ENCODE measurements around the gene PTPRN2.

DNA sequence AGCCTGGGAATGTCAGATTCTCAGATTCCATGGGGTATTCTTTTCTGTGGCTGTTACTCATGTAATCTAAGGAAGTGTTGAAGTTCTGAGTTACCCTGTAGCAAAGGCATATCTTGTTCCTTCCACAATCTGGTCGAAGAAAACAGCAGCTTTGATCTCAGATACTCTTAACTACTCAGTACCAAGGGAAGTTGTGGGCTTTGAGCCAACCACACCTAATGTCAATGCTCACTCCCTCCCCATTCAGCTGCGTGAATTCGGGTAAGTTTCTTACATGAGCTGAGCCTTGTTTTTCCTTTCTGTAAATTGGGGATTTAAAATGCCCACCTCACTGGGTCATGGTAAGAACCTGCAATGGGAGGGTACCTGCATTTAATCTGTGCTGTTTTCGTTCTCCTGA, 52.5 kb downstream of the PTPRN2 start:
- TF ChIP-seq, protein P1, sequence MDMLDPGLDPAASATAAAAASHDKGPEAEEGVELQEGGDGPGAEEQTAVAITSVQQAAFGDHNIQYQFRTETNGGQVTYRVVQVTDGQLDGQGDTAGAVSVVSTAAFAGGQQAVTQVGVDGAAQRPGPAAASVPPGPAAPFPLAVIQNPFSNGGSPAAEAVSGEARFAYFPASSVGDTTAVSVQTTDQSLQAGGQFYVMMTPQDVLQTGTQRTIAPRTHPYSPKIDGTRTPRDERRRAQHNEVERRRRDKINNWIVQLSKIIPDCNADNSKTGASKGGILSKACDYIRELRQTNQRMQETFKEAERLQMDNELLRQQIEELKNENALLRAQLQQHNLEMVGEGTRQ (IDR thresholded peaks at IDR 0.05; ENCODE audit: borderline replicate concordance, low read depth, low read length) = no peak
- TF ChIP-seq, protein P2, sequence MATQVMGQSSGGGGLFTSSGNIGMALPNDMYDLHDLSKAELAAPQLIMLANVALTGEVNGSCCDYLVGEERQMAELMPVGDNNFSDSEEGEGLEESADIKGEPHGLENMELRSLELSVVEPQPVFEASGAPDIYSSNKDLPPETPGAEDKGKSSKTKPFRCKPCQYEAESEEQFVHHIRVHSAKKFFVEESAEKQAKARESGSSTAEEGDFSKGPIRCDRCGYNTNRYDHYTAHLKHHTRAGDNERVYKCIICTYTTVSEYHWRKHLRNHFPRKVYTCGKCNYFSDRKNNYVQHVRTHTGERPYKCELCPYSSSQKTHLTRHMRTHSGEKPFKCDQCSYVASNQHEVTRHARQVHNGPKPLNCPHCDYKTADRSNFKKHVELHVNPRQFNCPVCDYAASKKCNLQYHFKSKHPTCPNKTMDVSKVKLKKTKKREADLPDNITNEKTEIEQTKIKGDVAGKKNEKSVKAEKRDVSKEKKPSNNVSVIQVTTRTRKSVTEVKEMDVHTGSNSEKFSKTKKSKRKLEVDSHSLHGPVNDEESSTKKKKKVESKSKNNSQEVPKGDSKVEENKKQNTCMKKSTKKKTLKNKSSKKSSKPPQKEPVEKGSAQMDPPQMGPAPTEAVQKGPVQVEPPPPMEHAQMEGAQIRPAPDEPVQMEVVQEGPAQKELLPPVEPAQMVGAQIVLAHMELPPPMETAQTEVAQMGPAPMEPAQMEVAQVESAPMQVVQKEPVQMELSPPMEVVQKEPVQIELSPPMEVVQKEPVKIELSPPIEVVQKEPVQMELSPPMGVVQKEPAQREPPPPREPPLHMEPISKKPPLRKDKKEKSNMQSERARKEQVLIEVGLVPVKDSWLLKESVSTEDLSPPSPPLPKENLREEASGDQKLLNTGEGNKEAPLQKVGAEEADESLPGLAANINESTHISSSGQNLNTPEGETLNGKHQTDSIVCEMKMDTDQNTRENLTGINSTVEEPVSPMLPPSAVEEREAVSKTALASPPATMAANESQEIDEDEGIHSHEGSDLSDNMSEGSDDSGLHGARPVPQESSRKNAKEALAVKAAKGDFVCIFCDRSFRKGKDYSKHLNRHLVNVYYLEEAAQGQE (IDR thresholded peaks at IDR 0.05; ENCODE audit: low read depth, low read length) = no peak
- TF ChIP-seq RCOR1 (IDR thresholded peaks at IDR 0.05; ENCODE audit: low read length) (no peak), EZH2phosphoT487 (IDR thresholded peaks at IDR 0.05; ENCODE audit: borderline replicate concordance, low read depth) (no peak), YY1 (IDR thresholded peaks at IDR 0.05; ENCODE audit: low read depth) (no peak), MXI1 (IDR thresholded peaks at IDR 0.05; ENCODE audit: low read depth, low read length) (no peak), MAX (IDR thresholded peaks at IDR 0.05; ENCODE audit: low read depth) (no peak), GABPA (IDR thresholded peaks at IDR 0.05; ENCODE audit: low read depth) (no peak), PBX3 (IDR thresholded peaks at IDR 0.05) (no peak)
- TF ChIP-seq, protein P3, sequence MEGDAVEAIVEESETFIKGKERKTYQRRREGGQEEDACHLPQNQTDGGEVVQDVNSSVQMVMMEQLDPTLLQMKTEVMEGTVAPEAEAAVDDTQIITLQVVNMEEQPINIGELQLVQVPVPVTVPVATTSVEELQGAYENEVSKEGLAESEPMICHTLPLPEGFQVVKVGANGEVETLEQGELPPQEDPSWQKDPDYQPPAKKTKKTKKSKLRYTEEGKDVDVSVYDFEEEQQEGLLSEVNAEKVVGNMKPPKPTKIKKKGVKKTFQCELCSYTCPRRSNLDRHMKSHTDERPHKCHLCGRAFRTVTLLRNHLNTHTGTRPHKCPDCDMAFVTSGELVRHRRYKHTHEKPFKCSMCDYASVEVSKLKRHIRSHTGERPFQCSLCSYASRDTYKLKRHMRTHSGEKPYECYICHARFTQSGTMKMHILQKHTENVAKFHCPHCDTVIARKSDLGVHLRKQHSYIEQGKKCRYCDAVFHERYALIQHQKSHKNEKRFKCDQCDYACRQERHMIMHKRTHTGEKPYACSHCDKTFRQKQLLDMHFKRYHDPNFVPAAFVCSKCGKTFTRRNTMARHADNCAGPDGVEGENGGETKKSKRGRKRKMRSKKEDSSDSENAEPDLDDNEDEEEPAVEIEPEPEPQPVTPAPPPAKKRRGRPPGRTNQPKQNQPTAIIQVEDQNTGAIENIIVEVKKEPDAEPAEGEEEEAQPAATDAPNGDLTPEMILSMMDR (IDR thresholded peaks at IDR 0.05) = no peak
- TF ChIP-seq, protein P4, sequence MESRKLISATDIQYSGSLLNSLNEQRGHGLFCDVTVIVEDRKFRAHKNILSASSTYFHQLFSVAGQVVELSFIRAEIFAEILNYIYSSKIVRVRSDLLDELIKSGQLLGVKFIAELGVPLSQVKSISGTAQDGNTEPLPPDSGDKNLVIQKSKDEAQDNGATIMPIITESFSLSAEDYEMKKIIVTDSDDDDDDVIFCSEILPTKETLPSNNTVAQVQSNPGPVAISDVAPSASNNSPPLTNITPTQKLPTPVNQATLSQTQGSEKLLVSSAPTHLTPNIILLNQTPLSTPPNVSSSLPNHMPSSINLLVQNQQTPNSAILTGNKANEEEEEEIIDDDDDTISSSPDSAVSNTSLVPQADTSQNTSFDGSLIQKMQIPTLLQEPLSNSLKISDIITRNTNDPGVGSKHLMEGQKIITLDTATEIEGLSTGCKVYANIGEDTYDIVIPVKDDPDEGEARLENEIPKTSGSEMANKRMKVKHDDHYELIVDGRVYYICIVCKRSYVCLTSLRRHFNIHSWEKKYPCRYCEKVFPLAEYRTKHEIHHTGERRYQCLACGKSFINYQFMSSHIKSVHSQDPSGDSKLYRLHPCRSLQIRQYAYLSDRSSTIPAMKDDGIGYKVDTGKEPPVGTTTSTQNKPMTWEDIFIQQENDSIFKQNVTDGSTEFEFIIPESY (IDR thresholded peaks at IDR 0.05; ENCODE audit: borderline replicate concordance, low read depth) = no peak
